ENCODE measurements around the gene TBC1D22A. TPM values are rescaled to one million over a fixed set of nuclear protein-coding genes. Genes with fewer than 3 reads are reported as not detected.

Gene TBC1D22A
- total RNA-seq, 4 donors from 2014 or later: 15.6 to 21.7 (median 20.5) TPM

DNA sequence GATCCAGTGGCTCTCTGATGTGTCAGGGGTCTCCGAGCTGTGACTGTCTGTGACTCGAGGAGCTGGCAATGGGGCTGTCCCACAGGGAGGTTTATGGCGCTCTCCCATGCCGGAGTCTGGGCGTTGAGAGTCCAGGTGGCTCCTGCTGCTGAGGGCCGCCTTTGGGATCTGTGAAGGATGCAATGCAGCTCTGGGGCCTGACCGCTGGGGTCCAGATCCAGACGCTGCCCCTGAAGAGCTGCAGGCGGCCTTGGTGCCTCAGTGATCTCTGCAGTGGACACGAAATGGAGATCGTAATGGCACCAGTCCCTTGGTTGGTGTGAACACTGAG lies 155.3 kb downstream of the TBC1D22A start:
- peaks cover 0 to 90% (median 0%) of the 10 kb centered on the region in 3 donors for H3K36me3 ChIP-seq
- H3K4me3 ChIP-seq: no peak overlapping the region
- H3K9me3 ChIP-seq: peaks cover 0 to 13% (median 0%) of the 10 kb centered on the region in 3 donors
- H3K27ac ChIP-seq: no peak overlapping the region
- 88 to 93% methylated on average over 5 to 6 of the region's 11 CpGs for WGBS, 2 donors
- no peaks in the 10 kb centered on the region for H3K27me3 ChIP-seq
- TF ChIP-seq, protein P1, sequence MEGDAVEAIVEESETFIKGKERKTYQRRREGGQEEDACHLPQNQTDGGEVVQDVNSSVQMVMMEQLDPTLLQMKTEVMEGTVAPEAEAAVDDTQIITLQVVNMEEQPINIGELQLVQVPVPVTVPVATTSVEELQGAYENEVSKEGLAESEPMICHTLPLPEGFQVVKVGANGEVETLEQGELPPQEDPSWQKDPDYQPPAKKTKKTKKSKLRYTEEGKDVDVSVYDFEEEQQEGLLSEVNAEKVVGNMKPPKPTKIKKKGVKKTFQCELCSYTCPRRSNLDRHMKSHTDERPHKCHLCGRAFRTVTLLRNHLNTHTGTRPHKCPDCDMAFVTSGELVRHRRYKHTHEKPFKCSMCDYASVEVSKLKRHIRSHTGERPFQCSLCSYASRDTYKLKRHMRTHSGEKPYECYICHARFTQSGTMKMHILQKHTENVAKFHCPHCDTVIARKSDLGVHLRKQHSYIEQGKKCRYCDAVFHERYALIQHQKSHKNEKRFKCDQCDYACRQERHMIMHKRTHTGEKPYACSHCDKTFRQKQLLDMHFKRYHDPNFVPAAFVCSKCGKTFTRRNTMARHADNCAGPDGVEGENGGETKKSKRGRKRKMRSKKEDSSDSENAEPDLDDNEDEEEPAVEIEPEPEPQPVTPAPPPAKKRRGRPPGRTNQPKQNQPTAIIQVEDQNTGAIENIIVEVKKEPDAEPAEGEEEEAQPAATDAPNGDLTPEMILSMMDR (IDR thresholded peaks at IDR 0.05): no peak
- TF ChIP-seq POLR2A (IDR thresholded peaks at IDR 0.05): no peak
- no peak for DNase-seq
- no peaks in the 10 kb centered on the region for H3K4me1 ChIP-seq
- intact Hi-C loops (cut with DNase I): no loop called here

DNA sequence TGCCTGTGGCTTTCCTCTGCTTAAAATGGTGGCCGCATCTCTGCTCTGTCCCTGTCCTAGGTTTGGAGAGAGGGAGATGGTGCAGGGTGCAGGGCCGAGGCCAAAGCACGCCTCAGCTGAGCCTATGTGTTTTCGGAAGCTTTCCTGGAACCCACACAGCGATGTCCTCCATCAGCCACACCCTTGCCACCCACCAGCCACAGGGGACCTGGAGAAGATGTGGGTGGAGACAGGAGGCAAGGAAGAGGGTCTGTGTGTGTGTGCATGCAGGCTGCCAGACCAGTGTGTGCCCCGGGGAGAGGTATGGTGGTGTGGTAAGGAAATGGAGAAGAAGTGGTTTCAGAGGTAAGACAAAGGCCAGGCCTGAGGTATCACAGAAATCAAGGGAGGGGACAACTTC lies 155.7 kb downstream of the TBC1D22A start:
- no peak overlapping the region for H3K27ac ChIP-seq
- TF ChIP-seq POLR2A (IDR thresholded peaks at IDR 0.05): no peak
- TF ChIP-seq, protein P1 (IDR thresholded peaks at IDR 0.05): no peak
- no peak for DNase-seq
- WGBS, 2 donors: 72 to 75% methylated on average over 1 to 6 of the region's 6 CpGs
- H3K27me3 ChIP-seq: no peaks in the 10 kb centered on the region
- H3K9me3 ChIP-seq: peaks cover 0 to 13% (median 0%) of the 10 kb centered on the region in 3 donors
- H3K4me3 ChIP-seq: no peak overlapping the region
- intact Hi-C loops (cut with DNase I): no loop called here
- H3K36me3 ChIP-seq: peaks cover 0 to 86% (median 0%) of the 10 kb centered on the region in 3 donors
- no peaks in the 10 kb centered on the region for H3K4me1 ChIP-seq

DNA sequence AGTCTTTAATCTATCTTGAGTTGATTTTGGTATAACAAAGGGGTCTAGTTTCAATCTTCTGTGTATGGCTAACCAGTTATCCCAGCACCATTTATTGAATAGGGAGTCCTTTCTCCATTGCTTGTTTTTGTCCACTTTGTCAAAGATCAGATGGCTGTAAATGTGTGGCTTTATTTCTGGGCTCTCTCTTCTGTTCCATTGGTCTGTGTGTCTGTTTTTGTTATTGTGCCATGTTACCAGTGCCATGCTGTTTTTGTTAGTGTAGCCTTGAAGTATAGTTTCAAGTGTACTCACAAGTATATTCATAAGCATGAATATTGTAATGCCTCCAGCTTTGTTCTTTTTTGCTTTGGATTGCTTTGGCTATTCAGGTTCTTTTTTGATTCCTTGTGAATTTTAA lies 159.6 kb downstream of the TBC1D22A start:
- Histone ChIP-seq H3K9me3 (peaks cover 0 to 13% (median 0%) of the 10 kb centered on the region in 3 donors), H3K27ac (no peak overlapping the region), H3K4me3 (no peak overlapping the region), H3K4me1 (no peaks in the 10 kb centered on the region), H3K36me3 (peaks cover 0 to 63% (median 0%) of the 10 kb centered on the region in 3 donors), H3K27me3 (no peaks in the 10 kb centered on the region)
- intact Hi-C loops (cut with DNase I): no loop called here
- DNase-seq: no peak
- TF ChIP-seq, protein P1 (IDR thresholded peaks at IDR 0.05): no peak
- no peak for TF ChIP-seq POLR2A (IDR thresholded peaks at IDR 0.05)

DNA sequence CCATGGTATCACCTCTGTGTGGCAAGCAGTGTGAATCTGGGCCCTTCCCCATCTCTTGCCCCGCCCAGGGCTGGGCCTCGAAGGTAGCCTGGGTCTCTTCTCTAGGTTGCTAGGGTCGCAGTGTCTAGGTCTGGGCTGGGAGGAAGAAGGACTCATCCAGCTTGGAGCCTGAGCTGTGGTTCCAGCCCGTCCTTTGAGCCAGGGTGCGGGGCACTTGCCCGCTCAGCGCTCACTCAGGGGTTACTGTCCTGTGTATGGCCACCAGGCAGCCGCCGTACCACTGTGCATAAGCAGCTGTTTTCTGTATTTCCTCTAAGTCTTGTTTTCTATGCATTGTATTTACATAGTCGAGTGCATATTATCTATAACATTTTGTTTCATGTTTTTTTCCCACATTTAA lies 160.9 kb downstream of the TBC1D22A start:
- 91 to 93% methylated on average over 7 to 10 of the region's 10 CpGs for WGBS, 2 donors
- no peaks in the 10 kb centered on the region for H3K27me3 ChIP-seq
- H3K9me3 ChIP-seq: peaks cover 0 to 13% (median 0%) of the 10 kb centered on the region in 3 donors
- intact Hi-C loops (cut with DNase I): no loop called here
- peaks cover 0 to 50% (median 0%) of the 10 kb centered on the region in 3 donors for H3K36me3 ChIP-seq
- no peak for TF ChIP-seq POLR2A (IDR thresholded peaks at IDR 0.05)
- H3K27ac ChIP-seq: no peak overlapping the region
- no peak for DNase-seq
- no peak overlapping the region for H3K4me3 ChIP-seq
- H3K4me1 ChIP-seq: no peaks in the 10 kb centered on the region

DNA sequence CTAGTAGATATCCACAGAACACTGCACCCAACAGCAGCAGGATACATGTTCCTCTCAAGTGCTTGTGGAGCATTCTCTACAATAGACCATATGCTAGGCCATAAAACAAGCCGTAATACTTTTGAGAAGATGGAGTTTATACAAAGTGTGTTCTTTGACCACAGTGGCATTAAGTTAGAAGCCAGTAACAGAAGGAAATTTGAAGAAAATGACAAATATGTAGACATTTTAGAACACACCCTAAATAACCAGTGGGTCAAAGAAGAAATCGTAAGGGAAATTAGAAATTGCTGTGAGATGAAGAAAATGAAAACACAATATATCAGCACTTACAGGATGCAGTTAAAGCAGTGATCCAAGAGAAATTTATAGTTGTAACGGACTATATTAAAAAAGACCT lies 163.4 kb downstream of the TBC1D22A start:
- Histone ChIP-seq H3K4me1 (no peaks in the 10 kb centered on the region), H3K27me3 (no peaks in the 10 kb centered on the region), H3K4me3 (no peak overlapping the region), H3K9me3 (peaks cover 0 to 13% (median 0%) of the 10 kb centered on the region in 3 donors), H3K36me3 (peaks cover 0 to 34% (median 0%) of the 10 kb centered on the region in 3 donors), H3K27ac (no peak overlapping the region)
- 74 to 80% methylated on average over 3 of the region's 3 CpGs for WGBS, 2 donors
- no peak for DNase-seq
- intact Hi-C loops (cut with DNase I): no loop called here
- TF ChIP-seq POLR2A (IDR thresholded peaks at IDR 0.05): no peak
- TF ChIP-seq, protein P1 (IDR thresholded peaks at IDR 0.05): no peak
